ENCODE data around the gene UBE2J2. TPM values are rescaled to one million over a fixed set of nuclear protein-coding genes. Genes with fewer than 3 reads are reported as not detected.

Gene UBE2J2
- total RNA-seq, 1 experiment from 2014 or later, result 83.4 TPM

DNA sequence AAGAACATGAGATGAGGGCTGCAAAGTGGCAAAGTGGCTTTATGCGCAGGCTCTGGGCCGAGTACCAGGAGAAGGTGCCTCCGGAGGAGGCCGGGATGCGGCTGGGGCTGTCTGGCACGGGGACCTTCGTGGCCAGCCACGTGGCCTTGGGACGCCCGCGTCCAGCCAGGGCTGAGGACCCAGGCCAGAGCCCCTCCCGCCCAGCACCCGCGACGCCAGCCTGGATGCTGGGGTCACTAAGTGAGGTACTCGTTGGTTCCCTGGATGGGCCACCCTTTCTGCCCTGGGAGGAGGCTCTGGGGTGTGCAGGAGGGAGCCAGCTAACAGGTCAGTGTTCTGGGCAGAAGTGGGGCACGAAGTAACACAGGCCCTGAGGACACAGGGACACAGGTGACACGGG lies 19.2 kb upstream of the UBE2J2 start:
- Mint-ChIP-seq H3K4me1 (peaks cover 0 to 9% of the 10 kb centered on the region in 2 experiments; a peak in 2 of 4 replicates), H3K9me3 (peaks cover 2 to 10% of the 10 kb centered on the region in 2 experiments; a peak in 2 of 5 replicates), H3K27me3 (ENCODE audit: low read depth) (peaks cover 2% of the 10 kb centered on the region), H3K27ac (no peak overlapping the region), H3K4me3 (no peak overlapping the region), H3K36me3 (ENCODE audit: insufficient read depth in 1 of 3, low read depth in 3 of 3) (no peaks in the 10 kb centered on the region)
- H4K5ac ChIP-seq (ENCODE audit: insufficient read length, low read depth, low read length), result no peak overlapping the region
- H3K27me3 ChIP-seq (ENCODE audit: insufficient read depth, low read length), result no peaks in the 10 kb centered on the region
- H3K9ac ChIP-seq (ENCODE audit: extremely low read depth, insufficient read length, low read length), result no peak overlapping the region
- no peaks in the 10 kb centered on the region for H4K20me1 ChIP-seq (ENCODE audit: control insufficient read depth, insufficient read depth, insufficient read length)
- no peaks in the 10 kb centered on the region for H3K79me1 ChIP-seq (ENCODE audit: insufficient read depth, low read depth, low read length, poor library complexity, severe bottlenecking)
- H2BK120ac ChIP-seq (ENCODE audit: low read depth, low read length, poor library complexity, severe bottlenecking), result no peak overlapping the region
- H4K91ac ChIP-seq (ENCODE audit: insufficient read length, low read depth, low read length), result no peak overlapping the region
- H3K4me1 ChIP-seq (ENCODE audit: insufficient read depth, low read length), result no peaks in the 10 kb centered on the region
- no peak overlapping the region for H2BK5ac ChIP-seq (ENCODE audit: insufficient read length, low read length)
- H2AFZ ChIP-seq (ENCODE audit: low read length), result no peak overlapping the region
- no peak overlapping the region for H3K56ac ChIP-seq (ENCODE audit: insufficient read length, low read depth, low read length)
- no peak overlapping the region for H2AK5ac ChIP-seq (ENCODE audit: insufficient read length, low read length)
- no peak overlapping the region for H2BK15ac ChIP-seq (ENCODE audit: low read depth, low read length)
- no peak for DNase-seq
- H3K4ac ChIP-seq (ENCODE audit: low read depth, low read length), result no peak overlapping the region
- H2BK12ac ChIP-seq (ENCODE audit: insufficient read length, low read depth, low read length), result no peak overlapping the region
- H3K23me2 ChIP-seq (ENCODE audit: insufficient read length, low read depth, low read length, poor library complexity, severe bottlenecking), result peaks cover 4% of the 10 kb centered on the region
- H2BK20ac ChIP-seq (ENCODE audit: low read depth, low read length, poor library complexity, severe bottlenecking), result no peak overlapping the region
- no peak overlapping the region for H3K18ac ChIP-seq (ENCODE audit: insufficient read length, low read depth, low read length)
- H4K8ac ChIP-seq (replicated peaks; ENCODE audit: insufficient read length, low read depth, low read length), result no peak overlapping the region
- H3K23ac ChIP-seq (ENCODE audit: insufficient read length, low read depth, low read length), result no peak overlapping the region
- no peaks in the 10 kb centered on the region for H3K9me3 ChIP-seq (ENCODE audit: control insufficient read depth, low read depth, low read length)
- TF ChIP-seq, protein P1, sequence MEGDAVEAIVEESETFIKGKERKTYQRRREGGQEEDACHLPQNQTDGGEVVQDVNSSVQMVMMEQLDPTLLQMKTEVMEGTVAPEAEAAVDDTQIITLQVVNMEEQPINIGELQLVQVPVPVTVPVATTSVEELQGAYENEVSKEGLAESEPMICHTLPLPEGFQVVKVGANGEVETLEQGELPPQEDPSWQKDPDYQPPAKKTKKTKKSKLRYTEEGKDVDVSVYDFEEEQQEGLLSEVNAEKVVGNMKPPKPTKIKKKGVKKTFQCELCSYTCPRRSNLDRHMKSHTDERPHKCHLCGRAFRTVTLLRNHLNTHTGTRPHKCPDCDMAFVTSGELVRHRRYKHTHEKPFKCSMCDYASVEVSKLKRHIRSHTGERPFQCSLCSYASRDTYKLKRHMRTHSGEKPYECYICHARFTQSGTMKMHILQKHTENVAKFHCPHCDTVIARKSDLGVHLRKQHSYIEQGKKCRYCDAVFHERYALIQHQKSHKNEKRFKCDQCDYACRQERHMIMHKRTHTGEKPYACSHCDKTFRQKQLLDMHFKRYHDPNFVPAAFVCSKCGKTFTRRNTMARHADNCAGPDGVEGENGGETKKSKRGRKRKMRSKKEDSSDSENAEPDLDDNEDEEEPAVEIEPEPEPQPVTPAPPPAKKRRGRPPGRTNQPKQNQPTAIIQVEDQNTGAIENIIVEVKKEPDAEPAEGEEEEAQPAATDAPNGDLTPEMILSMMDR (conservative IDR thresholded peaks at IDR 0.05), result no peak
- WGBS (ENCODE audit: extremely low coverage, insufficient read length, low lambda C conversion rate), result no CpG with 5 or more reads among the region's 18 CpGs
- H3T11ph ChIP-seq (ENCODE audit: low read length), result no peak overlapping the region
- H3K79me2 ChIP-seq (ENCODE audit: insufficient read depth, low read length), result no peaks in the 10 kb centered on the region
- no peak overlapping the region for H3K4me2 ChIP-seq (ENCODE audit: insufficient read depth, insufficient read length, low read length)
- no peak overlapping the region for H3K14ac ChIP-seq (ENCODE audit: insufficient read depth, low read length)
- no peak overlapping the region for H3K27ac ChIP-seq (ENCODE audit: insufficient read length, low read depth, low read length)

Measured in H9 (cell line).